ENCODE data around the gene SLX4IP. TPM values are rescaled to one million over a fixed set of nuclear protein-coding genes. Genes with fewer than 3 reads are reported as not detected.

The SLX4IP gene
- total and polyA plus RNA-seq, 2 donors (not counting 1 experiment from before 2014, with no cell fraction given), result 1.9 to 8.1 TPM

- no peaks in the 10 kb centered on the region for H3K9me3 ChIP-seq (ENCODE audit: control insufficient read depth, insufficient read depth, low read depth, low read length)
- H3K36me3 ChIP-seq (ENCODE audit: control insufficient read depth, insufficient read depth, low read length), result no peaks in the 10 kb centered on the region
- peak overlapping the region; percentile 72 for H3K27ac ChIP-seq (ENCODE audit: insufficient read depth, low read length)
- H3K4me2 ChIP-seq (ENCODE audit: extremely low read depth, insufficient read depth, low read length), result peak overlapping the region; percentile 90
- H3K27me3 ChIP-seq (ENCODE audit: control insufficient read depth, insufficient read depth, low read length), result no peaks in the 10 kb centered on the region
- DNase-seq (ENCODE audit: low read depth in 2 of 2), result peak; percentile 49 to 72
- H4K20me1 ChIP-seq (ENCODE audit: control insufficient read depth, extremely low read depth, insufficient read depth, low read length), result no peaks in the 10 kb centered on the region
- peak overlapping the region; percentile 65 for H2AFZ ChIP-seq (ENCODE audit: low read length)
- TF ChIP-seq EZH2 (IDR thresholded peaks at IDR 0.05; ENCODE audit: low read length, missing control alignments), result no peak
- TF ChIP-seq, protein P1, sequence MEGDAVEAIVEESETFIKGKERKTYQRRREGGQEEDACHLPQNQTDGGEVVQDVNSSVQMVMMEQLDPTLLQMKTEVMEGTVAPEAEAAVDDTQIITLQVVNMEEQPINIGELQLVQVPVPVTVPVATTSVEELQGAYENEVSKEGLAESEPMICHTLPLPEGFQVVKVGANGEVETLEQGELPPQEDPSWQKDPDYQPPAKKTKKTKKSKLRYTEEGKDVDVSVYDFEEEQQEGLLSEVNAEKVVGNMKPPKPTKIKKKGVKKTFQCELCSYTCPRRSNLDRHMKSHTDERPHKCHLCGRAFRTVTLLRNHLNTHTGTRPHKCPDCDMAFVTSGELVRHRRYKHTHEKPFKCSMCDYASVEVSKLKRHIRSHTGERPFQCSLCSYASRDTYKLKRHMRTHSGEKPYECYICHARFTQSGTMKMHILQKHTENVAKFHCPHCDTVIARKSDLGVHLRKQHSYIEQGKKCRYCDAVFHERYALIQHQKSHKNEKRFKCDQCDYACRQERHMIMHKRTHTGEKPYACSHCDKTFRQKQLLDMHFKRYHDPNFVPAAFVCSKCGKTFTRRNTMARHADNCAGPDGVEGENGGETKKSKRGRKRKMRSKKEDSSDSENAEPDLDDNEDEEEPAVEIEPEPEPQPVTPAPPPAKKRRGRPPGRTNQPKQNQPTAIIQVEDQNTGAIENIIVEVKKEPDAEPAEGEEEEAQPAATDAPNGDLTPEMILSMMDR (conservative IDR thresholded peaks at IDR 0.05 in 1 of 2, IDR thresholded peaks at IDR 0.05 in 1 of 2; ENCODE audit: low read depth in 1 of 2, low read length in 2 of 2), result no peak
- peak overlapping the region; percentile 74 for H3K9ac ChIP-seq (ENCODE audit: insufficient read depth, low read length)
- H3K4me1 ChIP-seq (ENCODE audit: control insufficient read depth, extremely low read depth, insufficient read depth, low read length), result peaks cover 10% of the 10 kb centered on the region
- H3K79me2 ChIP-seq (ENCODE audit: control insufficient read depth, insufficient read depth, low read length), result peaks cover 14% of the 10 kb centered on the region
- peak overlapping the region; percentile 78 to 94 (median 86) for H3K4me3 ChIP-seq (replicated peaks in 1 of 4; ENCODE audit: control extremely low read depth in 1 of 4, insufficient read depth in 1 of 4, low read depth in 3 of 4, low read length in 4 of 4)
These were observed 237.0 kb downstream of the SLX4IP start for GRCh38 chr20:10671919-10672623.

- Histone ChIP-seq H3K27me3 (ENCODE audit: control insufficient read depth, insufficient read depth, low read length) (no peaks in the 10 kb centered on the region), H3K4me2 (ENCODE audit: extremely low read depth, insufficient read depth, low read length) (peak overlapping the region; percentile 90), H3K79me2 (ENCODE audit: control insufficient read depth, insufficient read depth, low read length) (peaks cover 14% of the 10 kb centered on the region), H3K27ac (ENCODE audit: insufficient read depth, low read length) (peak overlapping the region; percentile 72), H2AFZ (ENCODE audit: low read length) (peak overlapping the region; percentile 65), H3K4me3 (replicated peaks in 1 of 4; ENCODE audit: control extremely low read depth in 1 of 4, insufficient read depth in 1 of 4, low read depth in 3 of 4, low read length in 4 of 4) (peak overlapping the region; percentile 78 to 94 (median 86)), H3K4me1 (ENCODE audit: control insufficient read depth, extremely low read depth, insufficient read depth, low read length) (peaks cover 8% of the 10 kb centered on the region), H4K20me1 (ENCODE audit: control insufficient read depth, extremely low read depth, insufficient read depth, low read length) (no peaks in the 10 kb centered on the region), H3K36me3 (ENCODE audit: control insufficient read depth, insufficient read depth, low read length) (no peaks in the 10 kb centered on the region), H3K9me3 (ENCODE audit: control insufficient read depth, insufficient read depth, low read depth, low read length) (no peaks in the 10 kb centered on the region), H3K9ac (ENCODE audit: insufficient read depth, low read length) (peak overlapping the region; percentile 74)
- peak; percentile 65 to 71 for DNase-seq (ENCODE audit: low read depth in 2 of 2)
- TF ChIP-seq, protein P1 (conservative IDR thresholded peaks at IDR 0.05 in 1 of 2, IDR thresholded peaks at IDR 0.05 in 1 of 2; ENCODE audit: low read depth in 1 of 2, low read length in 2 of 2), result no peak
- no peak for TF ChIP-seq EZH2 (IDR thresholded peaks at IDR 0.05; ENCODE audit: low read length, missing control alignments)
These were observed 237.6 kb downstream of the SLX4IP start for GRCh38 chr20:10672624-10673127.

DNA sequence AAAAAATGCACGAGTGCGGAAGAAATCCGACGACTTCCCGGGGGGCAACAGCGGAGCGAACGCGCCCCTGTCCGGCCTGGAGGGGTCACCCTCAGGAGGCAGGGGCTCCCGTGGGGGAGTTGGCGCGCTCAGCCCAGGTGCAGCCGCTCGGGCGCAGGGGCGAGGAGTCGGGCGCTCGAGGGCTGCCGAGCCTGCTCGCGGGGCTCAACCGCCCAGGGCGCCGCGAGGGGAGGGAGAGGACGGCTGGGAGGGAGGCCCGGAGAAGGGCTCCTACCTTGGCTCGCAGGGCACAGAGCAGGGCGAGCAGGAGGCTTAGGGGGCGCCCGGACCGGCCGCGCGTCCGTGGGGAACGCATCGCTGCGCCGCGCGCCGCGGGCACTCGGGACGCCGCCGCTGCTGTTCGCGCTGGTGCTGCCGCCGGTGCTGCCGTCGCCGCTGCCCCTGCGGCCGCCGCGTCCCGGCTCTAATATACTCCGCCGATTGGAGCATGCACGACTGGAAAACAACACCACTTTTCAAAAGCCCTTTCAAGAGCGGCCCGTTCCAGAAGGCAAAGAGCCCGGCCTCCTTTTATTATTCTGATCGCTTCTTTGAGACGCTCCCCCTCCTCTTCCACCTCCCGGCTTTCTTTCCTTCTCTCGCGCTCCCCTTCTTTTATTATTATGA lies 238.2 kb downstream of the SLX4IP start:
- peak overlapping the region; percentile 34 for H2AFZ ChIP-seq (ENCODE audit: low read length)
- H3K4me1 ChIP-seq (ENCODE audit: control insufficient read depth, extremely low read depth, insufficient read depth, low read length), result peaks cover 8% of the 10 kb centered on the region
- peak overlapping the region; percentile 72 for H3K27ac ChIP-seq (ENCODE audit: insufficient read depth, low read length)
- no peaks in the 10 kb centered on the region for H3K27me3 ChIP-seq (ENCODE audit: control insufficient read depth, insufficient read depth, low read length)
- H4K20me1 ChIP-seq (ENCODE audit: control insufficient read depth, extremely low read depth, insufficient read depth, low read length), result no peaks in the 10 kb centered on the region
- DNase-seq (ENCODE audit: low read depth in 2 of 2), result peak in 1 of 2 donors; percentile 55
- peak overlapping the region; percentile 74 for H3K9ac ChIP-seq (ENCODE audit: insufficient read depth, low read length)
- TF ChIP-seq, protein P1 (conservative IDR thresholded peaks at IDR 0.05 in 1 of 2, IDR thresholded peaks at IDR 0.05 in 1 of 2; ENCODE audit: low read depth in 1 of 2, low read length in 2 of 2), result no peak
- no peak for TF ChIP-seq EZH2 (IDR thresholded peaks at IDR 0.05; ENCODE audit: low read length, missing control alignments)
- peak overlapping the region; percentile 78 to 94 (median 86) for H3K4me3 ChIP-seq (replicated peaks in 1 of 4; ENCODE audit: control extremely low read depth in 1 of 4, insufficient read depth in 1 of 4, low read depth in 3 of 4, low read length in 4 of 4)
- peaks cover 14% of the 10 kb centered on the region for H3K79me2 ChIP-seq (ENCODE audit: control insufficient read depth, insufficient read depth, low read length)
- H3K9me3 ChIP-seq (ENCODE audit: control insufficient read depth, insufficient read depth, low read depth, low read length), result no peaks in the 10 kb centered on the region
- H3K4me2 ChIP-seq (ENCODE audit: extremely low read depth, insufficient read depth, low read length), result peak overlapping the region; percentile 90
- no peaks in the 10 kb centered on the region for H3K36me3 ChIP-seq (ENCODE audit: control insufficient read depth, insufficient read depth, low read length)
